Activated effector memory CD4-positive, alpha-beta T cell treated with Interleukin-2 at 50 U/mL for 16 hours (primary cell): ENCODE measurements around the gene MITF.

Experiments used
- DNase-seq: peaks from one replicate; pipeline ENCODE4 v3.0.0-alpha.2; 2020

The MITF gene

GRCh38 chr3:69729147-69729919 lies 9.9 kb upstream of the MITF start:
- no peak for DNase-seq

GRCh38 chr3:69731080-69731479 lies 8.2 kb upstream of the MITF start:
- no peak for DNase-seq

DNA sequence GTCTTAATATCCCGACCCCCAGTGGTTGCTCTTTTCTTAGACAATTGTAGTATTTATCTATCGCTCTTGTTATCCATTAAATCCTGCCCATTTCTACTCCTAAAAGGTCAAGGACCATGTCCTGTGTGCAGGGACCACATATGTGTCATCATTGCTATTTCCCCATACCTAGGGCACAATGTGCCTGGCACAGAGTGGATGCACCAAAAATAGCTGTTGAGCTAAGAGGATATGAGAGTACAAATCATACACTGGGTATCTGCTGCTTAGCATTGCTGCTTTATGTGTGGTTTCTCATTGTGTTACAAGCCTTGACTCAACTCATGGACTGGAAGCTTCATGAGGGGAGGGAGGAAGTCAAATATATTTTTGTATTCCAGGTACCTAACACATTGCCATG lies 3.4 kb upstream of the MITF start:
- no peak for DNase-seq

DNA sequence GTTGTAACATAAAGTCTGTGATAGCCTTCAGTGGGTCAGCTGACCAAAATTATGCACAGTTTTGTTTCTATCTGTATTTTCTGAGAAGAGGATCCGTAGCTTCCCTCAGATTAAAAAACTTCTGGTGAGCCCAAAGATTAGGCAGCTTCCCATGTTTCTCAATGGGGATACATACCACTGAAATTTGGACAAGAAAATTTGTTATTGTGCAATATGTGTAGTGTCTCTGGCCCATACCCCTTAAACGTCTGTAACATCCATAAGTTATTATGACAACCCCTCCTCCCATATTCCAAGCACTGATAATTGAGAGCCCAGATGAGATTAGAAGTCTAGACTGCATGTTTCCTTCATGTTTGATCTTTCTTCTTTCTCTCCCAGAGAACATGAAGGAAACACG lies 1.9 kb upstream of the MITF start:
- no peak for DNase-seq

DNA sequence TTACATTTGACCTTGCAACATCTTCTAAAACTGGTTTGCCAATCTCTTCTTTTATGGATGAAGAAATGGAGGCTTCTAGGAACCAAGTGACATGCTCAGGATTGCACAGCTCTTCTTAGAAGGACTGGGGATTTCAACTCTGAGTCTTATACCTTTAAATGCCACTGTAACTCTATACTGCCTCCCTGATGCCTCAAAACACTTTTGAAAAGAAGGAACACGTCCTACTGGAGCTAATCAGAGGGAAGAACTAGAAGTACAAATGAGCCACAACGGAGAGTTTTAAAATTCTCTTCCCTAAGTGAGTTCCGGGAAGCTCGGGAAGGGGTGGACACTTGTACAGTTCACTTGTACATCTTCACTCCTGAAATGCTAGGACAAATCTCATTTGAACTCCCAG lies 949 bp upstream of the MITF start:
- no peak for DNase-seq

- no peak for DNase-seq
Observed at GRCh38 chr3:69738859-69739203, 433 bp upstream of the MITF start.

GRCh38 chr3:69740103-69741021 lies 1.1 kb downstream of the MITF start:
- DNase-seq = no peak

GRCh38 chr3:69741032-69741767 lies 1.9 kb downstream of the MITF start:
- DNase-seq = no peak

DNA sequence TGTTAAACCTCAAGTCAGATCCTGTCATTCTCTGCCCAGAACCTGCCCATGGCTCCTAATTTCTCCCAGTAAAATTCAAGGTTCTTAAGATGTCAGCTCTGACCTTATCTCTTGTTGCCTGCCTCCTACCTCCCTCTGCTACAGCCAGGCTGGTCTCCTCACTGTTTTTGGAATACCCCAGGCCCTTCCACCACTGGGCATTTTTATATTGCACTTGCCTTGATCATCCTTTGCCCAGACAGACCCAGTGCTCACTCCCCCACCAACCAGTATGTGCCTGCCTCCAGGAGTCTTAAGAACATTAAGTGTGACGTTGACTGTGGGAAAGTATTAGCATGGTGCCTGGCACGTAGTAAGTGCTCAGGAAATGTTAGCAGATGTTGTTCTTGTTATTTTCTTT lies 3.1 kb downstream of the MITF start:
- no peak for DNase-seq

DNA sequence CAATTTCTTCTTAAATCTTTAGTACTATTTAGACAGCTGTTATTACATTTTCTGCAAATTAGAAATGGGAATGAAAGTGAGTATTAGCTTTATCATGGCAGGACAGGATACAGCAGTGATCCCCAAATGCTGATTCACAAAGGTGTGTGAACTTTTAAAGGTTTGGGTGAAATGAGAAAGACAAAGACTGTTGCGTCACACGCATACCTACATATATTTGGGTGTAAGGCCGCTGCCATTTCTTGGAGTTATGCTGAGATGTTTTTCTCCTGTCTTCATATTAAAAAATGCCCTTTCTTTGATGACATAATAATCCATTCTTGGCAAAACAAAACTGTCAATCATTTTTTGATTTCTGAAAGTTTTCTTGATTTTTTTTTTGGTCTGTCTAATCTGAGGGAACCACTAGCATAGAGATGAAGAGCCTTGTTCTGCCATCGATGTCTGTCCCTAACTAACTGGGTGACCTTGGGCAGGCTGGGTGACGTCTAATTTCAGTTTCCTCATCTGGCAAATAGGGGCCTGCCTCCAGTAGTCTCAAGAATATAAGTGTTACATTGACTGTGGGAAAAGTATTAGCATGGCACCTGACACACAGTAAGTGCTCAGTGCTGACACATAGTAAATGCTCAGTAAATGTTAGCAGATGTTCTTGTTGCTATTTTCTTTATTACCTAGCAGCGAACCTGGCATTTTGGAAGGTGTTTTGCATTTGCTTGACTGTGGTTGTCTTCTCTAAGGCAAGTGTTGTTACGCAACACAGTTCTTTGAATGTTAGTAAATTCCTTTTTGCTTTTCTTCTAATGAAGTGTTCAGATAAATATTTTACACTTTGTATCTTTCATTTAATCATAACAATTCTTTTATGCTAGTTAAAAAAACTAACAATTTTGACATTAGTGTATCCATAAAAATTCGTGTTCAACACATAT lies 5.0 kb downstream of the MITF start:
- no peak for DNase-seq

DNA sequence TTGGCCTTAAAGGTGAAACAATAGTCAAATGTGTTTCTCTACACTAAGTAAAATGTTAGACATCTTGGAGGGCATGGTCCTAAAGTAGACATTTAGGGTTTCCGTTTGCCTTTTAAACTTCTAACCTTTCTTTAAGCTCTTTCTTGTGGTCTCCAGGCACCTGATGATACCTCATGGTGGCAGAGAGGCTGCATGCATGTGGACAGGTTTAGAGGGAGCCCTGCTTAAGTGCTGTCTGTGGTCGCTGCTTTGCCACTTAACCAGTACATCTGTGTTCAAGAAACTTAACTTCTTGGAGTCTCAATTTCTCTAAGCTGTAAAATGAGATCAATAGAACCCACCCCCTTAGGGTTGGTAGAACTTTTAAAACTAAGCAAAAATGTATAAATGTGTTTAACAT lies 6.2 kb downstream of the MITF start:
- no peak for DNase-seq

DNA sequence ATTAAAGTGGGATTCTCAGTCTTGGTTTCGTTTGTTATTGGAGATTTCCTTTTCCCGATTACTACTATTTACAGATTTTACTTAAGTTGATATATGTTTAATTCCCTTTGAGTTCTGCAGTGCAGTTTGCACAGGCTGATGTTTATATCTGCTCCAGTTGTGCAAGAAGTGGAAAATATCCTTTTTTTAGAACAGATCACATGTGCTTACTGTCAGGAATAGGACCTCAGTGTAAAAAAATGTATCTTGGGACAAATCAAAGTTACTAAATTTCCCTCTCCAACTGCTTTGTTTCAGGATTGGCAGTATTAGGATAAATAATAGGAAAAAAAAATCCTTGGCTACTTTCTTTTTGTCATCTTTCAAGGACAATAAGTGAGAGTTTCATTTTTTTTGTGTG lies 6.9 kb downstream of the MITF start:
- no peak for DNase-seq

- no peak for DNase-seq
Observed at GRCh38 chr3:69747511-69748258, 8.4 kb downstream of the MITF start.

GRCh38 chr3:69748503-69748902 lies 9.2 kb downstream of the MITF start:
- no peak for DNase-seq

DNA sequence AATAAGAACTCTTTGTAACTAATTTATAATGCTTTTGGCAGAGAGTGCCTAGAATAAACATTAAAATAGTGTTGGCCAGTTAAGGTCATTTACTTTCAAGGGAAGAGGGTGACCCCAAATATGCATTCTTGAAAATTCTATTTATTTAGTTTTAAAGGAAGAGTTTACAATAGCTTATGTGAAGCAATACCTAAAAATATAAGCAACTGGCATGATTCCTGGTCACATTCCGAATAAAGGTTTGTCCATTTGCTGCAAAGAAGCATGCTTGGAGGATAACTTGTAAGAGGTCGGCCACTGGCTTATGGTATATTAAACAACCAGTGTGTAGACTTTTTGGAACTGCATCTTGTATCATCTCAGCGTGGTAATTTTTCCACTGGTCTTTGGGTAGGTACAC lies 10.2 kb downstream of the MITF start:
- DNase-seq = no peak

- no peak for DNase-seq
Observed at GRCh38 chr3:69750549-69750948, 11.3 kb downstream of the MITF start.

DNA sequence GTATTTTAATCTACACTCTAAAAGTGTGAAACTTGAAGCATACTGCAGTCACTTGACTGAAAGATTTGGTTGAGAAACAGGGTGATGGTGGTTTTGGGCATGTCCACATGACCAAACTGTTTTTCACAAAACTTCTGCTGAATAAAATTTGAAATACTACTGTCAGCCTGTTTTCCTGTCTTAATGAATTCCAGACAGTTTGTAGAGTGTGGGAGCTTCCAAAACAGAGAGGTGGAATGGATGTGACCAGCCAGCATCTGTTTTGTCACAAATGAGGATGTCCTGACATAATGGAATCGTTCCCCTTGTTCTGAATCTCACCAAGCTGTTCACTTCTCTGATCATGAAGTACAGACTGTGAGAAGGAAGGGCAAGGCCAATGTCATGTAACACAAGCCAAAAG lies 11.8 kb downstream of the MITF start:
- no peak for DNase-seq

GRCh38 chr3:69752241-69752640 lies 13.0 kb downstream of the MITF start:
- no peak for DNase-seq

DNA sequence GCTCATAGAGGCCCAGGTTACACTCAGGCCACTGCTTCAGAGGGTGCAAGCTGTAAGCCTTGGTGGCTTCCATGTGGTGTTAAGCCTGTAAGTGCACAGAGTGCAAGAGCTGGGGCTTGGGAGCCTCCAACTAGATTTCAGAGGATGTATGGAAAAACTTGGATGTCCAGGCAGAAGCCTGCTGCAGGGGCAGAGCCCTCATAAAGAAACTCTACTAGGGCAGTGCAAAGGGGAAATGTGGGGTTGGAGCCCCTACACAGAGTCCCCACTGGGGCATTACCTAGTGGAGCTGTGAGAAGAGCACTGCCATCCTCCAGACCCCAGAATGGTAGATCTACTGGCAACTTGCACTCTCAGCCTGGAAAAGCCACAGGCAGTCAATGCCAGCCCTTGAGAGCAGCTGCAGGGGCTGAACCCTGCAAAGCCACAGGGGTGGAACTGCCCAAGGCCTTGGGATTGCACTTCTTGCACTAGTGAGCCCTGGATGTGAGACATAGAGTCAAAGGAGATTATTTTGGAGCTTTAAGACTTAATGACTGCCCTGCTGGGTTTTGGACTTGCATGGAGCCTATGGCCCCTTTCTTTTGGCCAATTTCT lies 14.0 kb downstream of the MITF start:
- no peak for DNase-seq

DNA sequence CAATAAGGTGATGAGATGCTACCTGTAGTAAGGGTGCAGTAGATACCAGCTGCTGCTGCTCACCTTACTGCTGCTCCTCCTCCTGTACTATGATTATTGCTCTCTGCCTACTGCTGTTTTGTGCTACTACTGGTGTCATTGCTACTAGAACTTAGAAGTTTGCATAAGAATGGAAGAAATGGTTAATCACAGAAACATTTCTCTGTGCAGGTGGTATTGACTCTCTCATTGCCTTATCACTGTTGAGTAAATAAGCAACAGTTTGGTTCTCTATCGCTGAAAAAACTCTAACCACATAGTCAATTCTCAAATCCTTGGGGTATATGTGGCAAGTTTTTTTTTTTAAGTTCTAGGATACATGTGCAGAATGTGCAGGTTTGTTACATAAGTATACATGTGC lies 16.5 kb downstream of the MITF start:
- DNase-seq = no peak
